ENCODE measurements around the gene UBE2E2.

UBE2E2 gene

GRCh38 chr3:23193831-23194230, 9.3 kb upstream of the UBE2E2 start:
- DNase-seq (ENCODE audit: low spot score) = no peak

GRCh38 chr3:23198801-23199200, 4.3 kb upstream of the UBE2E2 start:
- DNase-seq (ENCODE audit: low spot score) = peak; percentile 52

GRCh38 chr3:23199649-23200048, 3.5 kb upstream of the UBE2E2 start:
- no peak for DNase-seq (ENCODE audit: low spot score)

GRCh38 chr3:23201154-23201838, 1.8 kb upstream of the UBE2E2 start:
- DNase-seq (ENCODE audit: low spot score) = no peak

DNA sequence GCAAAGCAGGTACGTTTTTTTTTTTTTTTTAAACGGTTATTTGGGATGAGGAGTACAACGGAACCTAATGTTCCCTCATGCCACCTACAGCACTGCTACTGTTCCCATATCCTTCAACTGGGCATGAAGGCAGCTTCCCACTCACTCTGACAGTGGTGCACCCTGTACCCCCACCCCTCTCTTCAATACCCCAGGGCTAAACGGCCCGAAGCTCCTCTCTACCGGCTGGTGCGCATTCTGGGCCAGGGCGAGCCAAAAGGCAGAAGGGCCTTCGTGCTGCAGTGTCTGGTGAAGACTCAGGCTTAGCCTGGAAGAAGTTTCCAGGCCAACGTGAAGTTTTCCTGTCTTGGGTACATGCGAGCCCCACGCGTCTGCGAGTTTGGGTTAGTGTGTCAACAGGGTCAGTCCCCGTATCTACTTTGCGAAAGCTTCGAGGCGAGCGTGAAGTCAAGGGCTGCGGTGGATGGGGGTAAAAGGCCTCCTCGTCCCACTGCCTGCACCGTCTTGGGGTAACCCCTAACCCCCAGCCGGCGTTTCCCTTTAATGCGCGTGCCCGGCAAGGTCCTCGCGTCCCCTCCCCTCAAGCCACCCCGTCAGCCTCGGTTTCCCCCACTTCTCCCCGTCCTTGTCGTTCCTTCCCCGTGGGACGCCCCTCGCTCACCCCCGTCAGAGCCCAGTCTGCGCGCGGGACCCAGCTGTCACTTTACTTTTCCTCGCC, 765 bp upstream of the UBE2E2 start:
- DNase-seq (ENCODE audit: low spot score) = no peak

DNA sequence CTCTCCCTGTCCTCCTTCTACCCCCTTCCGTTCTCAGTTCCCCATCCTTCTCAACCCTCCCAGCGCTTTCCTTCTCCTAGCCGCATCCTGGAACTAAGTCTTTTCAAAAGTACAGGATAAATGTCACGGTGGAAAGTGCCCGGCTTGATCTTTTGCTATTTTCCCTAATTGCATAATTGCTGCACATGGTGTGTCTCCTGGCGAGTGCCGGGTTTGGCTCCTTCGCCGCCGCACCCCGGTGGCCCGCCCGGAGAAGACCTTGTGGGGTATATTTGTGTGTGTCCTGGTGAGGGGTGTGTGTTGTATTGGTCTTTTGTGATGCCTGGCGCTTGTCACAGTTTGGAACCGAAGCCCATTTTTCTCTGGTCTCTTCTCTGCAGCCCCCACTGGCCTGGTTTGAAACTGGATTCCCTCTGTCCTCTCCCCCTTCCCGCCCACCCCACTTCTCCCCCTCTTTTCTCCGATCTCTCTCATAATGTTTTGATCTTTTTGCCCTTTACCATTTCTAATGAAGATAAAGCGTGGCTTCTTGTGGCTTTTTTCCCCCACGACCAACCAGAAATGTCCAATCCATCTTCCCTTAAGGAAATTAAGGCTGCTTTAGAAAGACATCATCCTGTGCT, 692 bp downstream of the UBE2E2 start:
- peak; percentile 35 for DNase-seq (ENCODE audit: low spot score)

GRCh38 chr3:23206366-23206765, 3.2 kb downstream of the UBE2E2 start:
- no peak for DNase-seq (ENCODE audit: low spot score)

DNA sequence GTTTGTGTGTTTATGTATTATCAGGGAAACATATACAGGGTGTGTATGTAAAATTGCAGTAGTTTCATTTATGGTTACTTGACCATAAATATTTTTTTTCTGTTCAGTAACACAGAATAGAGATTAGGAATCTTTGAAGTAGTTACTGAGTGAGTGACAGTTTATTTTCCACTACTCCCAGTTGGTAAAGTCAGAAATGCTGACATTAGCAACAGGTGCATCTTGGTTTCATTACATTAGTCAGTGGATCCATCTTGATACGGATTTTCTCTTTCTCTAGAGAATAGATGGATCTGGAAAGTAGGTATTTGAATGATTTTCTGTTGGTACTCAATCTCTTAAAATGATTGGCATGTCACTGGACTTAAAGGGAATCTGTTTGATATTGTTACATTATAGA, 6.0 kb downstream of the UBE2E2 start:
- no peak for DNase-seq (ENCODE audit: low spot score)

- no peak for DNase-seq (ENCODE audit: low spot score)
These were observed 6.8 kb downstream of the UBE2E2 start for GRCh38 chr3:23209747-23210487.

- no peak for DNase-seq (ENCODE audit: low spot score)
These were observed 10.7 kb downstream of the UBE2E2 start for GRCh38 chr3:23213813-23214212.

GRCh38 chr3:23217872-23218554, 14.9 kb downstream of the UBE2E2 start:
- DNase-seq (ENCODE audit: low spot score) = no peak

DNA sequence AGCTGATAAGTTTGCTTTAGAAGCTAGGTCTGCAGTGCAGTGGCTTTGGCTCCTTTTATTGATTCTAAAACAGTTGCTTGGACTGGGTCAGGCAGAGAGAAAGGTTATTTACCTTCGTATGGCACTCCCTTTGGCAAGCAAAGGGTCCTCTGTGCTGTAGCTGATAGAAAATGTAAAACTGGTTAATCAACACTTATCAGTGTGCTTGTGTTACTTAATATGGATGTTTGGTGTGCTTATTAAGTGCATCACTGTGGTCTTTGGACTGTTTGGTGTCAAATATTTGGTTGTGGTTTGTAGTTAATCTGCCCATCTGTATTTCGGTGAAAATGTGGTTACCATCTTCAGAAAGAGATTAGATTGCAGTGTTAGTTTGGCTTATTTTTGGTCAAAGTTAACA, 16.0 kb downstream of the UBE2E2 start:
- no peak for DNase-seq (ENCODE audit: low spot score)

- no peak for DNase-seq (ENCODE audit: low spot score)
These were observed 16.4 kb downstream of the UBE2E2 start for GRCh38 chr3:23219552-23219951.

DNA sequence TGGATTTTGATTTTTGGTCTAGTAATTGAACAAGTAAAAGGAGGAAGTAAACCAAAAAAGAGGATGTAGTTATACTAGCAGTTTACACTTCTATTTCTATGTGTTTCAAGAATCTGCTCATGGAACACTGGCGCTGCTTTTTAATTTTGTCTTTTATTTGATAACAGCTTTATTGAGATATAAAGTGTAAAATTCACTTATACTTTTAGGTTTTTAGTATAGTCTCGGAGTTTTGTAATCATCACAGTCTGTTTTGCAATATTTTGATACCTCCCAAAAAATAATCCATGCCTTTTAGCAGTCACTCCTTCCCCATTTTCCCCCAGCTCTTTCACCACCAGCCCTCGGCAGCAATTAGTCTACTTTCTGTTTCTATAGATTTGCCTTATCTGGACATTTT, 18.0 kb downstream of the UBE2E2 start:
- no peak for DNase-seq (ENCODE audit: low spot score)

GRCh38 chr3:23232016-23232415, 28.9 kb downstream of the UBE2E2 start:
- DNase-seq (ENCODE audit: low spot score) = no peak

DNA sequence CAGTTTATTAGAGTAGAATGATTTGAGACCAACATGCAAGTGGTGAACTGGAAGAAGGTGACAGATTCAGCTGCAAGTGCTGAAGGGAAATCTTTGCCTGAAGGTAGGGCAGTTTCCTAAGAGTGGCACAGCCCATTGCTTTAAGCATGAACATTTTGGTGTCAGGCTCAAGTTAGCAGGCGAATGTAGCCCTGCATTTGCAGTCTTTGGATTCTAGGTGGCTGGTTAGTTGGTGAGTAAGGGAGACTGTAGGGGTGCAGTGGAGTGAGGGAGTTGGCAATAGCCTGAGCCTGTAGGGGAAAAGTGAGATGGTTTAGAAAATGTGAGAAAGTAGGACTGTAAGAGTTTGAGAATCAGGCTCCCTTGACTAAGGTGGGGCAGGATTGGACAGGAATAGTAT, 29.7 kb downstream of the UBE2E2 start:
- no peak for DNase-seq (ENCODE audit: low spot score)

- no peak for DNase-seq (ENCODE audit: low spot score)
These were observed 32.1 kb downstream of the UBE2E2 start for GRCh38 chr3:23235264-23235663.

- DNase-seq (ENCODE audit: low spot score) = no peak
These were observed 33.8 kb downstream of the UBE2E2 start for GRCh38 chr3:23236890-23237289.

DNA sequence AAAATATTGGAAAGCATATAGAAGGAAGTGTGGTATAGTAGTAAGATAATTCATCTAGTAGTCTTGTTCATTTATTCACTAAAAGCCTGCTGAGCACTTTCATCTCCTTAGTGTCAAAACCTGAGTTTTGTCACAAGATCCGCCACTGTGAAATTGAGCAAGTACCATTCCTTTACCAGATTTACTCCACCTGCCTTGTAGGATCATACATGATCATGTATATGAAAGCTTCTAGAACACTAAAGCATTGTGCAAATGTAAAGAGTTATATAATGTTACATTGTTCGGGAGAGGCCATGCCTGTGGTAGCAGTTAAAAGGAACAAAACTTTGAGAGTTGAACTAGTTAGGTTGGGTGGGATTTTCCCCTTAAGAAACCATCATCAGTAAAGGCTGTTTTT, 35.0 kb downstream of the UBE2E2 start:
- DNase-seq (ENCODE audit: low spot score) = no peak

GRCh38 chr3:23238578-23238977, 35.5 kb downstream of the UBE2E2 start:
- DNase-seq (ENCODE audit: low spot score) = no peak

DNA sequence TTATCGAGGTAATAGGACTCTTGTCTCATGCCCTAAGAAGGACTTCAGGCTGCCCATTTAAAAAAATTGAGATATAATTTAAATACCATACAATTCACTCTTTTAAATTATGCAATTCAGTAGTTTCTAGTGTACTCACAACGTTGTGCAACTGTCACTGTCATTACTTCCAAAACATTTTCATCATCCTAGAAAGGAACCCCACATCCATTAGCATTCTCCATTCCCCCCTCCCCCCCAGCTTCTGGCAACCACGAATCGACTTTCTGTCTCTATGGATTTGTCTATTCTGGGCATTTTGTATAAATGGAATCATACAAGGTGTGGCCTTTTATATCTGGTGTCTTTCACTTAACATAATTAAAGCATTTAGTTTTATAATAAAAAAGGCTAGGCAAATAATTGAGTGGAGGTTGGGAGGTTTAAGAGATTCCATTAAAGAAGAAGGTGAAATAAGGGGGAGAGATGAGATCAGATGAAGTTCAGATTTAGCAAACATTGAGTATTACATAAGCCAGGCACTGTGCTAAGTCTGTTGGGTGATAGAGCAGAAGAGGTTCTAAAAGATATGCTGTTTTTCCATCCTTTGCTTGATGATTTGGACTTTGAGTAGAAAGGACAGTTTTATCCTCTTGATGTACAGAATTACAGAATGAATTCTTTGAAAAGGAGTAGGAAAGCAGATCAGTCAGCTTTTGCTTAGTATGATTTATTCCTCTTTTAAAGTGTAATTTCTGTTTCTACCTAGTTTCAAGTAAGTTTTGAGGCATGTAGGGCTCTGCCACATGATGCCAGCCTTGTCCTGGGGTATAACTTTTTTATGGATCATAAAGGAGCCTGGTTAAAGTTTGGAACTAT, 36.3 kb downstream of the UBE2E2 start:
- DNase-seq (ENCODE audit: low spot score) = no peak

Data from AG08396 (cell line).